Measurements from ENCODE around the gene MAPK10.
"Not testable (repeated sequence)": the region's sequence is repeated elsewhere in the genome, so short reads cannot be mapped to it uniquely, and the experiment has no call there.

The MAPK10 gene

GRCh38 chr4:86034616-86035015 is 325.2 kb downstream of the MAPK10 start:
- no peak for DNase-seq (ENCODE audit: low read depth)

GRCh38 chr4:86033171-86033570 is 326.7 kb downstream of the MAPK10 start:
- DNase-seq (ENCODE audit: low read depth), result no peak

- DNase-seq (ENCODE audit: low read depth), result no peak
Measured at GRCh38 chr4:86032476-86033022, 327.3 kb downstream of the MAPK10 start.

- no peak for DNase-seq (ENCODE audit: low read depth)
Measured at GRCh38 chr4:86031927-86032326, 327.9 kb downstream of the MAPK10 start.

GRCh38 chr4:86026720-86027119 is 333.1 kb downstream of the MAPK10 start:
- DNase-seq (ENCODE audit: low read depth), result no peak

GRCh38 chr4:86021671-86022070 is 338.2 kb downstream of the MAPK10 start:
- DNase-seq (ENCODE audit: low read depth), result not testable (repeated sequence)

GRCh38 chr4:86019906-86020305 is 339.9 kb downstream of the MAPK10 start:
- DNase-seq (ENCODE audit: low read depth), result no peak

- DNase-seq (ENCODE audit: low read depth), result no peak
Measured at GRCh38 chr4:86019362-86019761, 340.5 kb downstream of the MAPK10 start.

GRCh38 chr4:86015412-86016350 is 344.2 kb downstream of the MAPK10 start:
- no peak for DNase-seq (ENCODE audit: low read depth)

- no peak for DNase-seq (ENCODE audit: low read depth)
Measured at GRCh38 chr4:86014599-86014998, 345.3 kb downstream of the MAPK10 start.

- no peak for DNase-seq (ENCODE audit: low read depth)
Measured at GRCh38 chr4:86013621-86014020, 346.2 kb downstream of the MAPK10 start.

- no peak for DNase-seq (ENCODE audit: low read depth)
Measured at GRCh38 chr4:86011117-86011516, 348.7 kb downstream of the MAPK10 start.

- DNase-seq (ENCODE audit: low read depth), result no peak
Measured at GRCh38 chr4:86007042-86007441, 352.8 kb downstream of the MAPK10 start.

GRCh38 chr4:86006057-86006456 is 353.8 kb downstream of the MAPK10 start:
- DNase-seq (ENCODE audit: low read depth), result no peak

- no peak for DNase-seq (ENCODE audit: low read depth)
Measured at GRCh38 chr4:86004030-86004429, 355.8 kb downstream of the MAPK10 start.

- DNase-seq (ENCODE audit: low read depth), result no peak
Measured at GRCh38 chr4:86001591-86001990, 358.3 kb downstream of the MAPK10 start.

GRCh38 chr4:85995361-85995760 is 364.5 kb downstream of the MAPK10 start:
- DNase-seq (ENCODE audit: low read depth), result no peak

- DNase-seq (ENCODE audit: low read depth), result no peak
Measured at GRCh38 chr4:85994576-85994975, 365.3 kb downstream of the MAPK10 start.

GRCh38 chr4:85993641-85994040 is 366.2 kb downstream of the MAPK10 start:
- DNase-seq (ENCODE audit: low read depth), result no peak

GRCh38 chr4:85986266-85986665 is 373.6 kb downstream of the MAPK10 start:
- DNase-seq (ENCODE audit: low read depth), result no peak

- no peak for DNase-seq (ENCODE audit: low read depth)
Measured at GRCh38 chr4:85979276-85979675, 380.6 kb downstream of the MAPK10 start.

- no peak for DNase-seq (ENCODE audit: low read depth)
Measured at GRCh38 chr4:85970535-85970934, 389.3 kb downstream of the MAPK10 start.
